HepG2 (cell line): Measurements from ENCODE around the gene IMPDH2. TPM values are rescaled to one million over a fixed set of nuclear protein-coding genes. Genes with fewer than 3 reads are reported as not detected.
A peak's percentile ranks its signal among the peaks of the same experiment; 100 is the strongest.

Experiments
- AKNA ChIP-seq: sonication (generic); formaldehyde crosslinking; IDR thresholded peaks from 2 replicates; pipeline ENCODE4 v1.4.0; 2020; ENCODE audit warnings: missing genetic modification reagents, borderline replicate concordance
- BRD4 ChIP-seq: sonication (generic); formaldehyde crosslinking; IDR thresholded peaks from 2 replicates; pipeline ENCODE4 v1.4.0; 2020; ENCODE audit warnings: missing genetic modification reagents
- DMAP1 ChIP-seq: IDR thresholded peaks from 2 replicates; pipeline ENCODE4 v1.6.1; 2016
- FOSL1 ChIP-seq: sonication (generic); formaldehyde crosslinking; IDR thresholded peaks from 2 replicates; pipeline ENCODE4 v1.9.0; 2021; ENCODE audit warnings: missing genetic modification reagents, borderline replicate concordance
- KLF15 ChIP-seq: sonication (generic); formaldehyde crosslinking; IDR thresholded peaks from 2 replicates; pipeline ENCODE4 v1.8.1; 2023; ENCODE audit warnings: borderline replicate concordance, mild to moderate bottlenecking, inconsistent platforms, missing genetic modification reagents, mixed read lengths
- PAXIP1 ChIP-seq: sonication (generic); formaldehyde crosslinking; conservative IDR thresholded peaks from 2 replicates; pipeline ENCODE4 v1.4.0; 2020; ENCODE audit warnings: mild to moderate bottlenecking, missing genetic modification reagents, moderate library complexity
- RAD21 ChIP-seq: fragments of 450-650 bp; formaldehyde crosslinking; IDR thresholded peaks from 2 replicates; pipeline ENCODE4 v1.5.0; 2020; ENCODE audit warnings: mild to moderate bottlenecking
- XBP1 ChIP-seq: sonication (generic); formaldehyde crosslinking; IDR thresholded peaks from 2 replicates; pipeline ENCODE4 v1.5.0; 2020; ENCODE audit warnings: missing genetic modification reagents
- ZBTB3 ChIP-seq: sonication (generic); formaldehyde crosslinking; IDR thresholded peaks from 2 replicates; pipeline ENCODE4 v1.4.0; 2020; ENCODE audit warnings: low read depth, mild to moderate bottlenecking, moderate library complexity, missing genetic modification reagents, borderline replicate concordance
- ZBTB43 ChIP-seq: sonication (generic); formaldehyde crosslinking; conservative IDR thresholded peaks from 2 replicates; pipeline ENCODE4 v1.4.0; 2020; ENCODE audit warnings: missing genetic modification reagents
- ZMYM3 ChIP-seq: sonication (generic); formaldehyde crosslinking; IDR thresholded peaks from 2 replicates; pipeline ENCODE4 v1.5.1; 2020; ENCODE audit warnings: mild to moderate bottlenecking, missing genetic modification reagents
- ZNF160 ChIP-seq: sonication (generic); formaldehyde crosslinking; IDR thresholded peaks from 2 replicates; pipeline ENCODE4 v1.8.0; 2022; ENCODE audit warnings: mild to moderate bottlenecking, inconsistent platforms, missing genetic modification reagents
- ZNF292 ChIP-seq: sonication (generic); formaldehyde crosslinking; IDR thresholded peaks from 2 replicates; pipeline ENCODE4 v1.8.1; 2022; ENCODE audit warnings: mild to moderate bottlenecking, low read depth, missing genetic modification reagents, borderline replicate concordance
- ZNF317 ChIP-seq: sonication (generic); formaldehyde crosslinking; IDR thresholded peaks from 2 replicates; pipeline ENCODE4 v1.5.0; 2020; ENCODE audit warnings: mild to moderate bottlenecking, missing genetic modification reagents
- ZNF670 ChIP-seq: sonication (generic); formaldehyde crosslinking; IDR thresholded peaks from 2 replicates; pipeline ENCODE4 v1.8.0; 2022; ENCODE audit warnings: mild to moderate bottlenecking, missing genetic modification reagents, borderline replicate concordance
- ZUFSP ChIP-seq: sonication (generic); formaldehyde crosslinking; IDR thresholded peaks from 2 replicates; pipeline ENCODE4 v1.9.0; 2021; ENCODE audit warnings: missing genetic modification reagents, mild to moderate bottlenecking, borderline replicate concordance
- polyA plus RNA-seq, 8 experiments: library from polyadenylated mRNA; depleted of rRNA in 3 of 8; stranded (reverse) in 7 of 8; unstranded in 1 of 8; fragments of >200 nt; fragmentation: Illumina TruSeq in 4 of 8; extraction: Trizol in 4 of 8; gene quantifications; 2 replicates each; pipeline versions ENCODE4 v1.2.1 to v1.2.3, GENCODE V29; 2011 to 2016; ENCODE audit warnings: low read depth in 4 of 8, missing spikeins in 1 of 8, mixed read lengths in 1 of 8; ENCODE audit not compliant: insufficient read depth in 1 of 8
- total RNA-seq, 5 experiments: library from RNA; depleted of rRNA; stranded (reverse); fragments of >200 nt; fragmentation: Illumina TruSeq; extraction: Trizol; gene quantifications; 2 replicates each; pipeline ENCODE4 v1.2.3, GENCODE V29; 2016; ENCODE audit warnings: low read depth in 1 of 5

IMPDH2 gene
- total and polyA plus RNA-seq, 2 of the 13 experiments (the other 11 are each of a cell fraction or from before 2014, with no cell fraction given) = 248 to 260 TPM

GRCh38 chr3:49006408-49007067 lies 22.7 kb downstream of the IMPDH2 start (continued):
- TF ChIP-seq ZUFSP (no peak), ZNF160 (CRISPR knock-in tag) (peak; percentile 37; the same call in 1 of the 2 replicates), ZNF317 (CRISPR knock-in tag) (no peak), FOSL1 (CRISPR knock-in tag) (no peak), KLF15 (no peak), BRD4 (CRISPR knock-in tag) (0 out of 2 replicates have a peak, but pooled peaks have one; percentile 22), ZMYM3 (no peak), ZBTB43 (CRISPR knock-in tag) (0 out of 2 replicates have a peak, but pooled peaks have one; percentile 47), ZNF292 (CRISPR knock-in tag) (peak; percentile 6; the same call in 1 of the 2 replicates), AKNA (CRISPR knock-in tag) (no peak), DMAP1 (CRISPR knock-in tag) (no peak), ZNF670 (CRISPR knock-in tag) (peak; percentile 11; the same call in 1 of the 2 replicates), PAXIP1 (CRISPR knock-in tag) (no peak), RAD21 (CRISPR knock-in tag) (no peak), ZBTB3 (no peak), XBP1 (CRISPR knock-in tag) (0 out of 2 replicates have a peak, but pooled peaks have one; percentile 29)
